H9 (cell line): ENCODE results near the gene SCFD1. TPM values are rescaled to one million over a fixed set of nuclear protein-coding genes. Genes with fewer than 3 reads are reported as not detected.
"Not testable (repeated sequence)": the region's sequence is repeated elsewhere in the genome, so short reads cannot be mapped to it uniquely, and the experiment has no call there.

Experiments used
- DNase-seq: peaks from one replicate; pipeline ENCODE4 v3.0.0-alpha.2; 2017
- H2AFZ ChIP-seq: one replicate; pipeline ENCODE4 v1.6.1; 2013; ENCODE audit warnings: mild to moderate bottlenecking, low read length, control low read depth, moderate library complexity
- H2AK5ac ChIP-seq: 2 replicates; pipeline ENCODE4 v1.6.1; 2013; ENCODE audit warnings: low read length, control low read depth, mixed read lengths; ENCODE audit not compliant: insufficient read length
- H2BK120ac ChIP-seq: one replicate; pipeline ENCODE4 v1.6.1; 2013; ENCODE audit warnings: low read depth, mild to moderate bottlenecking, low read length, control low read depth, inconsistent platforms; ENCODE audit not compliant: poor library complexity, severe bottlenecking
- H2BK12ac ChIP-seq: 2 replicates; pipeline ENCODE4 v1.6.1; 2013; ENCODE audit warnings: low read length, control low read depth, mixed read lengths, low read depth; ENCODE audit not compliant: insufficient read length
- H2BK15ac ChIP-seq: 2 replicates; pipeline ENCODE4 v1.6.1; 2013; ENCODE audit warnings: low read depth, low read length, control low read depth
- H2BK20ac ChIP-seq: one replicate; pipeline ENCODE4 v1.6.1; 2013; ENCODE audit warnings: low read depth, mild to moderate bottlenecking, low read length, control low read depth, inconsistent platforms; ENCODE audit not compliant: poor library complexity, severe bottlenecking
- H2BK5ac ChIP-seq: 2 replicates; pipeline ENCODE4 v1.6.1; 2013; ENCODE audit warnings: low read length, control low read depth, mixed read lengths; ENCODE audit not compliant: insufficient read length
- H3K14ac ChIP-seq: 2 replicates; pipeline ENCODE4 v1.6.1; 2013; ENCODE audit warnings: low read length, control low read depth; ENCODE audit not compliant: insufficient read depth
- H3K18ac ChIP-seq: 2 replicates; pipeline ENCODE4 v1.6.1; 2013; ENCODE audit warnings: low read depth, mild to moderate bottlenecking, mixed read lengths, low read length, control low read depth; ENCODE audit not compliant: insufficient read length
- H3K23ac ChIP-seq: 2 replicates; pipeline ENCODE4 v1.6.1; 2013; ENCODE audit warnings: low read length, control low read depth, mixed read lengths, low read depth; ENCODE audit not compliant: insufficient read length
- H3K23me2 ChIP-seq: 2 replicates; pipeline ENCODE4 v1.6.1; 2013; ENCODE audit warnings: low read depth, mild to moderate bottlenecking, mixed read lengths, low read length, control low read depth; ENCODE audit not compliant: insufficient read length, poor library complexity, severe bottlenecking
- H3K27ac ChIP-seq: 2 replicates; pipeline ENCODE4 v1.5.1; 2013; ENCODE audit warnings: low read length, control low read depth, mixed read lengths, low read depth; ENCODE audit not compliant: insufficient read length
- H3K27me3 ChIP-seq: 2 replicates; pipeline ENCODE4 v1.6.1; 2013; ENCODE audit warnings: low read length, control low read depth, inconsistent platforms; ENCODE audit not compliant: insufficient read depth
- H3K4ac ChIP-seq: 2 replicates; pipeline ENCODE4 v1.6.1; 2013; ENCODE audit warnings: low read depth, mild to moderate bottlenecking, control low read depth, inconsistent platforms, low read length, moderate library complexity
- H3K4me1 ChIP-seq: 2 replicates; pipeline ENCODE4 v1.6.1; 2013; ENCODE audit warnings: low read length, control low read depth, inconsistent platforms; ENCODE audit not compliant: insufficient read depth
- H3K4me2 ChIP-seq: 2 replicates; pipeline ENCODE4 v1.6.1; 2013; ENCODE audit warnings: low read length, control low read depth, mixed read lengths; ENCODE audit not compliant: insufficient read length, insufficient read depth
- H3K56ac ChIP-seq: 2 replicates; pipeline ENCODE4 v1.6.1; 2013; ENCODE audit warnings: low read depth, mild to moderate bottlenecking, mixed read lengths, low read length, control low read depth; ENCODE audit not compliant: insufficient read length
- H3K79me1 ChIP-seq: 2 replicates; pipeline ENCODE4 v1.6.1; 2013; ENCODE audit warnings: low read depth, mild to moderate bottlenecking, moderate library complexity, low read length, control low read depth, inconsistent platforms; ENCODE audit not compliant: insufficient read depth, poor library complexity, severe bottlenecking
- H3K79me2 ChIP-seq: 2 replicates; pipeline ENCODE4 v1.6.1; 2013; ENCODE audit warnings: low read length, control low read depth, inconsistent platforms; ENCODE audit not compliant: insufficient read depth
- H3K9ac ChIP-seq: 2 replicates; pipeline ENCODE4 v1.6.1; 2013; ENCODE audit warnings: low read length, control low read depth, mixed read lengths; ENCODE audit not compliant: insufficient read length; ENCODE audit errors: extremely low read depth
- H3K9me3 ChIP-seq: one replicate; pipeline ENCODE4 v1.6.1; 2013; ENCODE audit warnings: low read depth, low read length, inconsistent platforms; ENCODE audit not compliant: control insufficient read depth
- H3T11ph ChIP-seq: one replicate; pipeline ENCODE4 v1.6.1; 2013; ENCODE audit warnings: mild to moderate bottlenecking, low read length, control low read depth, inconsistent platforms
- H4K20me1 ChIP-seq: one replicate; pipeline ENCODE4 v1.6.1; 2013; ENCODE audit not compliant: control insufficient read depth, insufficient read length, insufficient read depth
- H4K5ac ChIP-seq: 2 replicates; pipeline ENCODE4 v1.6.1; 2013; ENCODE audit warnings: low read depth, mild to moderate bottlenecking, mixed read lengths, low read length, control low read depth; ENCODE audit not compliant: insufficient read length
- H4K8ac ChIP-seq: replicated peaks from 2 replicates; pipeline ENCODE4 v1.6.1; 2013; ENCODE audit warnings: low read length, control low read depth, mixed read lengths, low read depth; ENCODE audit not compliant: insufficient read length
- H4K91ac ChIP-seq: 2 replicates; pipeline ENCODE4 v1.6.1; 2013; ENCODE audit warnings: low read depth, mild to moderate bottlenecking, moderate library complexity, mixed read lengths, low read length, control low read depth; ENCODE audit not compliant: insufficient read length
- H3K27ac Mint-ChIP-seq, 3 experiments: 2 replicates in 2 of 3; 3 replicates in 1 of 3; pipeline ENCODE4 v1.8.0; 2020 to 2021; ENCODE audit warnings: mixed read lengths in 3 of 3, mild to moderate bottlenecking in 1 of 3, moderate library complexity in 1 of 3
- H3K27me3 Mint-ChIP-seq: 2 replicates; pipeline ENCODE4 v1.8.0; 2021; ENCODE audit warnings: low read depth, mild to moderate bottlenecking, moderate library complexity, mixed read lengths
- H3K36me3 Mint-ChIP-seq, 3 experiments: 2 replicates in 2 of 3; 3 replicates in 1 of 3; pipeline ENCODE4 v1.8.0; 2020 to 2021; ENCODE audit warnings: low read depth in 3 of 3, mixed read lengths in 3 of 3; ENCODE audit not compliant: insufficient read depth in 1 of 3
- H3K4me1 Mint-ChIP-seq, 2 experiments: 2 replicates each; pipeline ENCODE4 v1.8.0; 2020; ENCODE audit warnings: mixed read lengths in 2 of 2
- H3K4me3 Mint-ChIP-seq, 2 experiments: 2 replicates in 1 of 2; 3 replicates in 1 of 2; pipeline ENCODE4 v1.8.0; 2020 to 2021; ENCODE audit warnings: mild to moderate bottlenecking in 2 of 2, mixed read lengths in 2 of 2, moderate library complexity in 1 of 2
- H3K9me3 Mint-ChIP-seq, 2 experiments: 2 replicates in 1 of 2; 3 replicates in 1 of 2; pipeline ENCODE4 v1.8.0; 2020; ENCODE audit warnings: mild to moderate bottlenecking in 2 of 2, mixed read lengths in 2 of 2, moderate library complexity in 1 of 2
- WGBS: extraction: QIAGEN DNeasy Blood & Tissue Kit; methylation state at CpG from one replicate; pipeline ENCODE4 v1.1.7; 2013; ENCODE audit warnings: missing lambda C conversion rate, low lambda C conversion rate, mixed read lengths; ENCODE audit not compliant: insufficient read length; ENCODE audit errors: extremely low coverage; 5-methylcytosine and 5-hydroxymethylcytosine counted together
- total RNA-seq: library from RNA; stranded (reverse); gene quantifications from 2 replicates; pipeline ENCODE4 v1.2.1, GENCODE V29; 2021
- TF ChIP-seq, protein P1 (sequence below): fragments of 200-600 bp; sonication (generic); conservative IDR thresholded peaks from 3 replicates; pipeline ENCODE4 v1.8.0; 2021; ENCODE audit warnings: antibody characterized with exemption, mild to moderate bottlenecking

The SCFD1 gene
- total RNA-seq, 1 experiment from 2014 or later = 85.2 TPM

DNA sequence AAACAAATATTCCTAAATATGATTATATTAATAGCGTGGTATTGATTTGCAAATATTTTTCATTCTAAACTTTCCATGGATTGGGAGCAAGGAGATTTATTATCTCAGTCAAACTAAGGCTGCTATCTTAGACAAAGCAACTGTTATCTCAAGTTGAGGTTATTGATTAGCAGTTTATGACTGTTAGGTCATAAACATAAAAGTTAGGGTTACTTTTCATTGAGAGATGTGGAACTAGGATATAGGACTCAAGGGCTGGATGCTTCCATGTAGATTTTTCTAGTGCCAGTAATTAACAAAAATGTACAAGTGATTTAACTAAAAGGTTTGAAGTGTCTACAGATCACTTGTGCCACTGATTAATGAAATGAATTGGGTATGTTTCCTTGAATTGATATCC is 19.1 kb downstream of the SCFD1 start:
- WGBS = no CpG with 5 or more reads among the region's 1 CpG
- Histone ChIP-seq H3T11ph (no peak overlapping the region), H2AFZ (no peak overlapping the region), H3K79me2 (no peaks in the 10 kb centered on the region), H2BK12ac (no peak overlapping the region), H4K5ac (no peak overlapping the region), H3K9ac (no peak overlapping the region), H3K4ac (no peak overlapping the region), H2BK15ac (no peak overlapping the region), H4K8ac (no peak overlapping the region), H3K56ac (no peak overlapping the region), H4K91ac (no peak overlapping the region), H3K23me2 (no peaks in the 10 kb centered on the region), H3K23ac (no peak overlapping the region), H3K4me2 (no peak overlapping the region), H3K27ac (no peak overlapping the region), H3K27me3 (no peaks in the 10 kb centered on the region), H2AK5ac (no peak overlapping the region), H3K4me1 (no peaks in the 10 kb centered on the region), H3K18ac (no peak overlapping the region), H2BK5ac (no peak overlapping the region), H2BK20ac (no peak overlapping the region), H2BK120ac (no peak overlapping the region), H3K79me1 (no peaks in the 10 kb centered on the region), H4K20me1 (no peaks in the 10 kb centered on the region), H3K9me3 (no peaks in the 10 kb centered on the region), H3K14ac (no peak overlapping the region)
- Mint-ChIP-seq H3K4me1 (no peaks in the 10 kb centered on the region), H3K36me3 (peaks cover 49 to 67% (median 63%) of the 10 kb centered on the region in 3 experiments), H3K9me3 (peaks cover 23% of the 10 kb centered on the region in 2 experiments), H3K4me3 (no peak overlapping the region), H3K27ac (no peak overlapping the region), H3K27me3 (no peaks in the 10 kb centered on the region)
- DNase-seq = no peak
- TF ChIP-seq, protein P1, sequence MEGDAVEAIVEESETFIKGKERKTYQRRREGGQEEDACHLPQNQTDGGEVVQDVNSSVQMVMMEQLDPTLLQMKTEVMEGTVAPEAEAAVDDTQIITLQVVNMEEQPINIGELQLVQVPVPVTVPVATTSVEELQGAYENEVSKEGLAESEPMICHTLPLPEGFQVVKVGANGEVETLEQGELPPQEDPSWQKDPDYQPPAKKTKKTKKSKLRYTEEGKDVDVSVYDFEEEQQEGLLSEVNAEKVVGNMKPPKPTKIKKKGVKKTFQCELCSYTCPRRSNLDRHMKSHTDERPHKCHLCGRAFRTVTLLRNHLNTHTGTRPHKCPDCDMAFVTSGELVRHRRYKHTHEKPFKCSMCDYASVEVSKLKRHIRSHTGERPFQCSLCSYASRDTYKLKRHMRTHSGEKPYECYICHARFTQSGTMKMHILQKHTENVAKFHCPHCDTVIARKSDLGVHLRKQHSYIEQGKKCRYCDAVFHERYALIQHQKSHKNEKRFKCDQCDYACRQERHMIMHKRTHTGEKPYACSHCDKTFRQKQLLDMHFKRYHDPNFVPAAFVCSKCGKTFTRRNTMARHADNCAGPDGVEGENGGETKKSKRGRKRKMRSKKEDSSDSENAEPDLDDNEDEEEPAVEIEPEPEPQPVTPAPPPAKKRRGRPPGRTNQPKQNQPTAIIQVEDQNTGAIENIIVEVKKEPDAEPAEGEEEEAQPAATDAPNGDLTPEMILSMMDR = no peak

DNA sequence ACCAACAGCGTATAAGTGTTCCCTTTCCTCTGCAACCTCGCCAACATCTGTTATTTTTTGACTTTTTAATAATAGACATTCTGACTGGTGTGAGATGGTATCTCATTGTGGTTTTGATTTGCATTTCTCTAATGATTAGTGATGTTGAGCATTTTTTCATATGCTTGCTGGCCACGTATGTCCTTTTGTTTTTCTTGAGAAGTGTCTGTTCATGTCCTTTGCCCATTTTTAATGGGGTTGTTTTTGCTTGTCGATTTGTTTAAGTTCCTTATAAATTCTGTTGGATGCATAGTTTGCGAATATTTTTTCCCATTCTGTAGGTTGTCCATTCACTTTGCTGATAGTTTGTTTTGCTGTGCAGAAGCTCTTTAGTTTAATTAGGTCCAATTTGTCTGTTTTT is 22.3 kb downstream of the SCFD1 start:
- not testable (repeated sequence) for H4K91ac ChIP-seq, DNase-seq, H3K4me1 ChIP-seq, H3K23me2 ChIP-seq, H2BK15ac ChIP-seq, H3T11ph ChIP-seq, H2BK12ac ChIP-seq, H3K23ac ChIP-seq, H3K27ac Mint-ChIP-seq, H4K8ac ChIP-seq, H2BK20ac ChIP-seq, H3K27ac ChIP-seq, H2AK5ac ChIP-seq, H3K56ac ChIP-seq, H3K9ac ChIP-seq, H2BK120ac ChIP-seq, H3K79me1 ChIP-seq, H3K4me2 ChIP-seq, H3K27me3 Mint-ChIP-seq, H3K27me3 ChIP-seq, H2AFZ ChIP-seq, H3K4ac ChIP-seq, H3K14ac ChIP-seq, H3K4me1 Mint-ChIP-seq, H4K20me1 ChIP-seq, H3K18ac ChIP-seq, H3K79me2 ChIP-seq, H3K9me3 ChIP-seq, H2BK5ac ChIP-seq, H3K4me3 Mint-ChIP-seq, H4K5ac ChIP-seq
- Mint-ChIP-seq H3K9me3 (peaks cover 23 to 25% of the 10 kb centered on the region in 2 experiments), H3K36me3 (peaks cover 47 to 68% (median 63%) of the 10 kb centered on the region in 3 experiments)
- no CpG with 5 or more reads among the region's 5 CpGs for WGBS
